CD4-positive, alpha-beta T cell (primary cell): ENCODE measurements around the gene TRIM25. TPM values are rescaled to one million over a fixed set of nuclear protein-coding genes. Genes with fewer than 3 reads are reported as not detected.

Experiments
- ATAC-seq: fragments of 200-7000 bp; cut with Tn5 transposase; one replicate; pipeline ENCODE4 v1.10.0; 2022; ENCODE audit warnings: mild to moderate bottlenecking; ENCODE audit not compliant: poor library complexity
- CTCF ChIA-PET: fragments of 350-600 bp; sonication (Branson Sonifier 250); formaldehyde crosslinking; loops from one replicate; lab custom pipeline; 2021; ENCODE audit warnings: antibody characterized with exemption, inconsistent platforms; lab: Charles Lee
- POLR2A ChIA-PET: fragments of 350-600 bp; sonication (Branson Sonifier 250); formaldehyde crosslinking; loops from one replicate; lab custom pipeline; 2021; ENCODE audit warnings: antibody characterized with exemption, inconsistent platforms; lab: Charles Lee
- DNase-seq, 14 experiments: peaks; one replicate each; pipeline ENCODE4 v3.0.0-alpha.2; 2013 to 2020; ENCODE audit warnings: mixed read lengths in 2 of 14
- H3K27ac ChIP-seq, 2 donors: one replicate each; pipeline versions ENCODE4 v1.5.1 to v1.7.0; 2013; ENCODE audit warnings: low read length in 2 of 2, low read depth in 1 of 2, mild to moderate bottlenecking in 1 of 2
- H3K27me3 ChIP-seq, 2 experiments: 1 replicate in 1 of 2; 2 replicates in 1 of 2; pipeline versions ENCODE4 v1.6.1 to v1.7.0; 2013; ENCODE audit warnings: low read length in 2 of 2, control low read depth in 1 of 2, mild to moderate bottlenecking in 1 of 2, moderate library complexity in 1 of 2; ENCODE audit not compliant: insufficient read depth in 2 of 2, control insufficient read depth in 1 of 2
- H3K36me3 ChIP-seq: one replicate; pipeline ENCODE4 v1.6.1; 2013; ENCODE audit warnings: low read length, control low read depth; ENCODE audit not compliant: insufficient read depth
- H3K4me1 ChIP-seq: one replicate; pipeline ENCODE4 v1.6.1; 2013; ENCODE audit warnings: low read length, control low read depth; ENCODE audit not compliant: insufficient read depth
- H3K4me3 ChIP-seq: one replicate; pipeline ENCODE4 v1.5.1; 2013; ENCODE audit warnings: mild to moderate bottlenecking, low read length, moderate library complexity
- H3K9me3 ChIP-seq, 2 experiments: 1 replicate in 1 of 2; 2 replicates in 1 of 2; pipeline versions ENCODE4 v1.6.1 to v1.7.0; 2013; ENCODE audit warnings: low read length in 2 of 2, mild to moderate bottlenecking in 2 of 2, control low read depth in 1 of 2, moderate library complexity in 1 of 2; ENCODE audit not compliant: control insufficient read depth in 1 of 2, insufficient read depth in 1 of 2
- H3K27ac Mint-ChIP-seq: one replicate; pipeline ENCODE4 v1.8.0; 2020; ENCODE audit warnings: mixed read lengths
- H3K27me3 Mint-ChIP-seq: one replicate; pipeline ENCODE4 v1.8.0; 2021; ENCODE audit warnings: mixed read lengths
- H3K36me3 Mint-ChIP-seq: one replicate; pipeline ENCODE4 v1.8.0; 2021; ENCODE audit warnings: low read depth, mixed read lengths
- H3K4me1 Mint-ChIP-seq: one replicate; pipeline ENCODE4 v1.8.0; 2021; ENCODE audit warnings: low read depth, mixed read lengths
- H3K4me3 Mint-ChIP-seq: one replicate; pipeline ENCODE4 v1.8.0; 2020; ENCODE audit warnings: mild to moderate bottlenecking, mixed read lengths
- H3K9me3 Mint-ChIP-seq: one replicate; pipeline ENCODE4 v1.8.0; 2020; ENCODE audit warnings: mixed read lengths
- CTCF ChIP-seq: fragments of 200-600 bp; IDR thresholded peaks from one replicate; pipeline ENCODE4 v1.8.0; 2022; ENCODE audit warnings: antibody characterized with exemption, mild to moderate bottlenecking
- intact Hi-C, 2 experiments: fragments of 100-400 bp; cut with DNase I in 1 of 2; cut with micrococcal nuclease in 1 of 2; formaldehyde crosslinking; loops; one replicate each; pipeline versions ENCODE4 v1.15.1 to v1.9.0; 2023 to 2025; cut with DNase I, micrococcal nuclease
- total RNA-seq, 174 experiments: library from RNA in 2 of 174; stranded (reverse) in 2 of 174; gene quantifications; one replicate each; pipeline ENCODE4 v1.2.3 and lab custom pipeline; 2021 to 2026

TRIM25 gene
- total RNA-seq, 2 experiments from 2014 or later = 31.7 to 33.2 TPM

GRCh38 chr17:56926270-56926669 lies 12.4 kb upstream of the TRIM25 start:
- no peak overlapping the region for H3K27ac Mint-ChIP-seq
- no peak for ATAC-seq
- CTCF ChIA-PET = no interaction called here

GRCh38 chr17:56925088-56925487 lies 11.2 kb upstream of the TRIM25 start:
- Mint-ChIP-seq H3K36me3 (peaks cover under 1% of the 10 kb centered on the region), H3K9me3 (peaks cover 2% of the 10 kb centered on the region), H3K27ac (no peak overlapping the region), H3K4me3 (no peak overlapping the region), H3K4me1 (no peaks in the 10 kb centered on the region), H3K27me3 (no peaks in the 10 kb centered on the region)
- ATAC-seq = no peak
- intact Hi-C loops = no loop called here
- Histone ChIP-seq H3K4me1 (no peaks in the 10 kb centered on the region), H3K9me3 (peaks cover 0 to 4% of the 10 kb centered on the region in 2 experiments), H3K27me3 (no peaks in the 10 kb centered on the region), H3K36me3 (no peaks in the 10 kb centered on the region), H3K4me3 (no peak overlapping the region), H3K27ac (no peak overlapping the region)
- POLR2A ChIA-PET = no interaction called here
- CTCF ChIA-PET = no interaction called here
- TF ChIP-seq CTCF = no peak
- no peak for DNase-seq

More at GRCh38 chr17:56926270-56926669, 12.4 kb upstream of the TRIM25 start:
- POLR2A ChIA-PET = interaction anchor here (1.5 kb wide), 1 partner anchor 12 kb away, joined by 5 read pairs; the partner anchor contains the start of gene TRIM25
- Mint-ChIP-seq H3K4me1 (no peaks in the 10 kb centered on the region), H3K27me3 (no peaks in the 10 kb centered on the region), H3K9me3 (peaks cover 2% of the 10 kb centered on the region), H3K4me3 (no peak overlapping the region), H3K36me3 (peaks cover 12% of the 10 kb centered on the region)
- no peaks in the 10 kb centered on the region for H3K36me3 ChIP-seq
- no peak for TF ChIP-seq CTCF
- H3K27ac ChIP-seq = no peak overlapping the region
- H3K4me1 ChIP-seq = no peaks in the 10 kb centered on the region
- no peak overlapping the region for H3K4me3 ChIP-seq
- no peaks in the 10 kb centered on the region for H3K27me3 ChIP-seq
- H3K9me3 ChIP-seq = peaks cover 0 to 4% of the 10 kb centered on the region in 2 experiments
- no peak for DNase-seq
- intact Hi-C loops = no loop called here

GRCh38 chr17:56919717-56920116 lies 5.9 kb upstream of the TRIM25 start:
- DNase-seq (no peak), ATAC-seq (no peak)
- Mint-ChIP-seq H3K4me1 (peaks cover 3% of the 10 kb centered on the region), H3K27ac (no peak overlapping the region), H3K36me3 (peaks cover 2% of the 10 kb centered on the region), H3K9me3 (peaks cover 4% of the 10 kb centered on the region), H3K27me3 (no peaks in the 10 kb centered on the region), H3K4me3 (no peak overlapping the region)
- intact Hi-C loops = no loop called here
- Histone ChIP-seq H3K4me3 (no peak overlapping the region), H3K27ac (no peak overlapping the region), H3K4me1 (peaks cover 7% of the 10 kb centered on the region), H3K36me3 (no peaks in the 10 kb centered on the region), H3K27me3 (no peaks in the 10 kb centered on the region), H3K9me3 (no peaks in the 10 kb centered on the region)
- TF ChIP-seq CTCF = no peak
- ChIA-PET POLR2A (interaction anchor here (1.0 kb wide), 1 partner anchor 86 kb away, joined by 3 read pairs; the partner anchor contains the start of genes C17orf67 and DGKE), CTCF (no interaction called here)
